OCI-LY1 (cell line): ENCODE data around the gene RASAL2.

Experiments used
- H2AFZ ChIP-seq: fragments of 200-600 bp; sonication (generic), shearing (Covaris generic); 2 replicates; pipeline ENCODE4 v1.6.0; 2014; ENCODE audit warnings: antibody characterized with exemption, mild to moderate bottlenecking, low read length
- H3F3A ChIP-seq: fragments of 200-600 bp; sonication (generic), shearing (Covaris generic); 2 replicates; pipeline ENCODE4 v1.6.0; 2014; ENCODE audit warnings: mild to moderate bottlenecking, antibody characterized with exemption, low read length, moderate library complexity; ENCODE audit not compliant: insufficient read depth
- H3K27ac ChIP-seq: fragments of 200-600 bp; sonication (generic); 2 replicates; pipeline ENCODE4 v1.5.1; 2014; ENCODE audit warnings: low read length, mixed run types, mild to moderate bottlenecking, low read depth; ENCODE audit not compliant: poor library complexity, severe bottlenecking
- H3K27me3 ChIP-seq: fragments of 200-600 bp; sonication (generic); 2 replicates; pipeline ENCODE4 v1.6.0; 2014; ENCODE audit warnings: antibody characterized with exemption, mild to moderate bottlenecking, low read length, moderate library complexity; ENCODE audit not compliant: insufficient read depth
- H3K36me3 ChIP-seq: fragments of 200-600 bp; sonication (generic); 2 replicates; pipeline ENCODE4 v1.6.1; 2014; ENCODE audit warnings: mild to moderate bottlenecking, antibody characterized with exemption, low read length, moderate library complexity, mixed read lengths; ENCODE audit not compliant: insufficient read depth
- H3K4me1 ChIP-seq: fragments of 200-600 bp; sonication (generic); 2 replicates; pipeline ENCODE4 v1.5.1; 2014; ENCODE audit warnings: mild to moderate bottlenecking, low read length, moderate library complexity; ENCODE audit not compliant: insufficient read depth, severe bottlenecking
- H3K4me2 ChIP-seq: fragments of 200-600 bp; sonication (generic), shearing (Covaris generic); 2 replicates; pipeline ENCODE4 v1.6.1; 2014; ENCODE audit warnings: low read length
- H3K4me3 ChIP-seq: fragments of 200-600 bp; sonication (generic); 2 replicates; pipeline ENCODE4 v1.5.1; 2014; ENCODE audit warnings: low read length, low read depth, mild to moderate bottlenecking, mixed read lengths; ENCODE audit not compliant: poor library complexity, severe bottlenecking
- H3K79me2 ChIP-seq: fragments of 200-600 bp; shearing (Covaris generic); 2 replicates; pipeline ENCODE4 v1.6.1; 2016; ENCODE audit warnings: mixed run types, low read length, mixed read lengths; ENCODE audit not compliant: insufficient read depth
- H3K9ac ChIP-seq: fragments of 200-600 bp; sonication (generic), shearing (Covaris generic); 2 replicates; pipeline ENCODE4 v1.6.1; 2014; ENCODE audit warnings: mild to moderate bottlenecking, low read length, mixed read lengths
- H3K9me2 ChIP-seq: fragments of 200-600 bp; sonication (generic), shearing (Covaris generic); 2 replicates; pipeline ENCODE4 v1.6.1; 2014; ENCODE audit warnings: low read depth, mild to moderate bottlenecking, low read length, mixed read lengths
- H3K9me3 ChIP-seq: fragments of 200-600 bp; shearing (Covaris generic); 2 replicates; pipeline ENCODE4 v1.6.1; 2014; ENCODE audit warnings: low read length, mixed read lengths
- H4K20me1 ChIP-seq: fragments of 200-600 bp; sonication (generic), shearing (Covaris generic); 2 replicates; pipeline ENCODE4 v1.6.0; 2016; ENCODE audit warnings: mild to moderate bottlenecking, low read length; ENCODE audit not compliant: insufficient read depth
- EZH2 ChIP-seq: fragments of 200-600 bp; sonication (generic), shearing (Covaris generic); IDR thresholded peaks from 2 replicates; pipeline ENCODE4 v1.8.0; 2017; ENCODE audit warnings: borderline replicate concordance, mixed run types, mild to moderate bottlenecking, antibody characterized with exemption, low read length, moderate library complexity, mixed read lengths
- TF ChIP-seq, protein P1 (sequence below): fragments of 200-600 bp; sonication (generic), shearing (Covaris generic); IDR thresholded peaks from 2 replicates; pipeline ENCODE4 v1.5.1; 2017; ENCODE audit warnings: mild to moderate bottlenecking, antibody characterized with exemption, low read length, moderate library complexity, mixed read lengths

RASAL2 gene

GRCh38 chr1:178124115-178124514 is 30.2 kb downstream of the RASAL2 start:
- H3K4me1 ChIP-seq, result no peaks in the 10 kb centered on the region

GRCh38 chr1:178126261-178126660 is 32.4 kb downstream of the RASAL2 start:
- no peaks in the 10 kb centered on the region for H3K9me2 ChIP-seq

More at GRCh38 chr1:178124115-178124514, 30.2 kb downstream of the RASAL2 start:
- H4K20me1 ChIP-seq, result no peaks in the 10 kb centered on the region
- no peak overlapping the region for H2AFZ ChIP-seq
- H3K36me3 ChIP-seq, result no peaks in the 10 kb centered on the region
- H3K4me3 ChIP-seq, result no peak overlapping the region
- TF ChIP-seq, protein P1, sequence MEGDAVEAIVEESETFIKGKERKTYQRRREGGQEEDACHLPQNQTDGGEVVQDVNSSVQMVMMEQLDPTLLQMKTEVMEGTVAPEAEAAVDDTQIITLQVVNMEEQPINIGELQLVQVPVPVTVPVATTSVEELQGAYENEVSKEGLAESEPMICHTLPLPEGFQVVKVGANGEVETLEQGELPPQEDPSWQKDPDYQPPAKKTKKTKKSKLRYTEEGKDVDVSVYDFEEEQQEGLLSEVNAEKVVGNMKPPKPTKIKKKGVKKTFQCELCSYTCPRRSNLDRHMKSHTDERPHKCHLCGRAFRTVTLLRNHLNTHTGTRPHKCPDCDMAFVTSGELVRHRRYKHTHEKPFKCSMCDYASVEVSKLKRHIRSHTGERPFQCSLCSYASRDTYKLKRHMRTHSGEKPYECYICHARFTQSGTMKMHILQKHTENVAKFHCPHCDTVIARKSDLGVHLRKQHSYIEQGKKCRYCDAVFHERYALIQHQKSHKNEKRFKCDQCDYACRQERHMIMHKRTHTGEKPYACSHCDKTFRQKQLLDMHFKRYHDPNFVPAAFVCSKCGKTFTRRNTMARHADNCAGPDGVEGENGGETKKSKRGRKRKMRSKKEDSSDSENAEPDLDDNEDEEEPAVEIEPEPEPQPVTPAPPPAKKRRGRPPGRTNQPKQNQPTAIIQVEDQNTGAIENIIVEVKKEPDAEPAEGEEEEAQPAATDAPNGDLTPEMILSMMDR, result no peak
- TF ChIP-seq EZH2, result no peak
- H3K9ac ChIP-seq, result no peak overlapping the region
- no peak overlapping the region for H3K27ac ChIP-seq
- H3K79me2 ChIP-seq, result no peaks in the 10 kb centered on the region
- no peaks in the 10 kb centered on the region for H3K9me2 ChIP-seq
- no peaks in the 10 kb centered on the region for H3F3A ChIP-seq
- H3K4me2 ChIP-seq, result no peak overlapping the region
- no peaks in the 10 kb centered on the region for H3K9me3 ChIP-seq
- no peaks in the 10 kb centered on the region for H3K27me3 ChIP-seq

GRCh38 chr1:178126741-178127185 is 32.9 kb downstream of the RASAL2 start:
- Histone ChIP-seq H3F3A (no peaks in the 10 kb centered on the region), H3K9ac (no peak overlapping the region), H3K79me2 (no peaks in the 10 kb centered on the region), H3K9me3 (no peaks in the 10 kb centered on the region), H3K27me3 (no peaks in the 10 kb centered on the region), H3K4me3 (no peak overlapping the region), H2AFZ (no peak overlapping the region), H3K4me2 (no peak overlapping the region), H3K27ac (no peak overlapping the region), H3K36me3 (no peaks in the 10 kb centered on the region), H4K20me1 (no peaks in the 10 kb centered on the region), H3K4me1 (no peaks in the 10 kb centered on the region), H3K9me2 (no peaks in the 10 kb centered on the region)
- TF ChIP-seq, protein P1, result no peak
- no peak for TF ChIP-seq EZH2

More at GRCh38 chr1:178126261-178126660, 32.4 kb downstream of the RASAL2 start:
- Histone ChIP-seq H3K36me3 (no peaks in the 10 kb centered on the region), H3K79me2 (no peaks in the 10 kb centered on the region), H3K4me3 (no peak overlapping the region), H3F3A (no peaks in the 10 kb centered on the region), H3K9me3 (no peaks in the 10 kb centered on the region), H3K4me1 (no peaks in the 10 kb centered on the region), H3K4me2 (no peak overlapping the region), H2AFZ (no peak overlapping the region), H3K9ac (no peak overlapping the region), H4K20me1 (no peaks in the 10 kb centered on the region), H3K27me3 (no peaks in the 10 kb centered on the region), H3K27ac (no peak overlapping the region)
- TF ChIP-seq EZH2, result no peak
- TF ChIP-seq, protein P1, result no peak
